GM13977 (cell line): ENCODE results near the gene KATNB1.

Source experiments
- DNase-seq: peaks from one replicate; pipeline ENCODE4 v3.0.0; 2012; ENCODE audit warnings: low spot score
- CTCF ChIP-seq: IDR thresholded peaks from 2 replicates; pipeline ENCODE4 v1.5.1; 2012; ENCODE audit warnings: mild to moderate bottlenecking, control low read depth; ENCODE audit not compliant: insufficient read depth; ENCODE audit errors: extremely low read depth, missing control alignments
- in situ Hi-C: fragments of 300-500 bp; cut with MboI; formaldehyde crosslinking; loops from one replicate; pipeline ENCODE4 v1.12.0; 2022; ENCODE audit warnings: low sequenced_read_pairs, low pct_unique_long_range_greater_than_20kb, mixed read lengths, inconsistent platforms; ENCODE audit not compliant: unreplicated experiment

The KATNB1 gene

DNA sequence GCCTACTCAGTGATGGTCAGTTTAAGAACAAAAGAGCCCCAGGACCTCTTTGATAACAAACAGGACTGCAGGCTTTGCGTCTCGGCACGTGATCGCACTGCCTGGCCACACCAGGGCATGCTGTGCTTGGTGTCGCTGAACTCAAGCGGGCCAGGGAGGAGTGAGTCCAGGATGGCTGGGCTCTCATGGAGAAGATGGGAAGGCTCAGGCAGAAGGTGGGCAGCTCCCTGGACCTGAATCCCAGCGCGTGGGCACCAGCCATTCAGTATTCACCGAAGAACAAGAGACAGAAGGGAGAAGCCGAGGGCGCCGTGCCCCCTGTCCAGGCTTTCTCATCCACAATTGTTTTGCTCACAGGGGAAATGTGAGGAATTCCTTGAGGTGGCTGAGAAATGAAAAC is 11.9 kb downstream of the KATNB1 start:
- no peak for DNase-seq
- no peak for TF ChIP-seq CTCF

GRCh38 chr16:57747996-57748395 is 12.4 kb downstream of the KATNB1 start:
- DNase-seq: no peak
- TF ChIP-seq CTCF: no peak
- in situ Hi-C loops: no loop called here

More for the DNA sequence above, 11.9 kb downstream of the KATNB1 start:
- in situ Hi-C loops: no loop called here

- no peak for TF ChIP-seq CTCF
- no peak for DNase-seq
- in situ Hi-C loops: no loop called here
Observed at GRCh38 chr16:57748596-57748995, 13.0 kb downstream of the KATNB1 start.

- no peak for TF ChIP-seq CTCF
- in situ Hi-C loops: no loop called here
- no peak for DNase-seq
Observed at GRCh38 chr16:57749101-57749692, 13.6 kb downstream of the KATNB1 start.

DNA sequence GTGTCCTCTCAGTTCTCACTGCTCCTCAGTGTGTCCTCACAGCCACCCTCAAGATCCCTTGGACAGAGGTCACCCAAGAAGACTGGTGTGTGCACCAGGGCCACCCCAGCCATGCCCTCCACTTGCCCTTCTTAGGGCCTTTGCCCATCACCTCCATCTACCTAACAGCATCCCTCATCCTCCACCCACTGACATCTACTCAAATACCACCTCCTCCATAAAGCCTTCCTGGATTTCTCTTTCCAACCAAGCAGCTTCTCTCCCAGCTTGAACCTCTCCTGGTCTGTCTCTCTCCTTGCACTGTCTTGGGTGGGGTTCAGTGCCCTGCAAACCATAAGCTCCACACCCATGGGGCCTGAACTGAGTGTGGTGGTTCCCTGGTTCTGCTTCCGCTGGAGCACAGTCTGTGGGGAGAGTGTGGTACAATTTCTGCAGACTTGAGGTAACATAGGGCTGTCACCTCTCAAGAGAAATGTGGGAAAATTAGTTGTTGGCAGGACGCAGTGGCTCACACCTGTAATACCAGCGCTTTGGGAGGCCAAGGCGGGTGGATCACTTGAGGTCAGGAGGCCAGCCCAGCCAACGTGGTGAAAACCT is 14.4 kb downstream of the KATNB1 start:
- in situ Hi-C loops: no loop called here
- TF ChIP-seq CTCF: no peak
- DNase-seq: no peak

GRCh38 chr16:57750796-57751538 is 15.4 kb downstream of the KATNB1 start:
- DNase-seq: no peak
- in situ Hi-C loops: no loop called here
- TF ChIP-seq CTCF: no peak
